GM12801 (cell line): ENCODE data around the gene ADAD2.

Source experiments
- CTCF ChIP-seq: IDR thresholded peaks from one replicate; pipeline ENCODE4 v1.5.1; 2011; ENCODE audit warnings: control low read depth; ENCODE audit not compliant: insufficient read length; ENCODE audit errors: extremely low read depth

Gene ADAD2

GRCh38 chr16:84194018-84194417 lies 3.1 kb downstream of the ADAD2 start:
- no peak for TF ChIP-seq CTCF

- TF ChIP-seq CTCF: no peak
Observed at GRCh38 chr16:84194470-84195200, 3.7 kb downstream of the ADAD2 start.

- TF ChIP-seq CTCF: no peak
Observed at GRCh38 chr16:84195201-84196093, 4.5 kb downstream of the ADAD2 start.

GRCh38 chr16:84196101-84196500 lies 5.1 kb downstream of the ADAD2 start:
- TF ChIP-seq CTCF: no peak

- no peak for TF ChIP-seq CTCF
Observed at GRCh38 chr16:84196727-84197394, 5.9 kb downstream of the ADAD2 start.

- TF ChIP-seq CTCF: no peak
Observed at GRCh38 chr16:84197466-84198128, 6.6 kb downstream of the ADAD2 start.

- no peak for TF ChIP-seq CTCF
Observed at GRCh38 chr16:84198401-84198800, 7.4 kb downstream of the ADAD2 start.
